Inferior parietal cortex (tissue), 1 donor: ENCODE results near the gene SPATA19.
"Not testable (repeated sequence)": the region's sequence is repeated elsewhere in the genome, so short reads cannot be mapped to it uniquely, and the experiment has no call there.

Experiments
- DNase-seq: peaks from one replicate; pipeline ENCODE4 v3.0.0-alpha.2; 2016; ENCODE audit errors: extremely low spot score

Gene SPATA19

GRCh38 chr11:133845413-133845812 lies at the start of gene SPATA19:
Gene SPATA19, minus strand, starts transcription at chr11:133845513. Its CDS starts 67 bp downstream, at chr11:133845446.
- DNase-seq, result no peak

DNA sequence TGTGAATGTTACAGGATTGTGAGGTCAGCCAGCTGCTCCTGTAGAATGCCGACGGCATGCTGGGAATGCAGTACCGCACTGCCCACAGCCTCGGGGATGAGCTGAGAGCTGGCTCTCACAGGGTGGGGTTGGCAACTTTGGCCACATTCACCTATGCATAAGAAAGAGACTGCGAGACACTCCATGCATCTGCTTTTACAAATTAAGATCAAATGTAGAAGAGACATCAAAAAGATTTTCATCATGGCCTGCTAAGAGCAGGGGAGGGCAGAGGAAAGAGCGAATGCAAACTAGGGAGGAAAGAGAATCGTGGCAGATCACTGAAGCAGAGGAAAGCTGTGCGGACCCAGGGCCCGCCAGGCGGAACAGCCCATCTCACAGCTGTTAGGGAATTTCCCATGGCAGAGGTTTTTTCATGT lies 49.8 kb upstream of the SPATA19 start:
- DNase-seq, result no peak

- no peak for DNase-seq
Measured at GRCh38 chr11:133893381-133893780, 48.1 kb upstream of the SPATA19 start.

DNA sequence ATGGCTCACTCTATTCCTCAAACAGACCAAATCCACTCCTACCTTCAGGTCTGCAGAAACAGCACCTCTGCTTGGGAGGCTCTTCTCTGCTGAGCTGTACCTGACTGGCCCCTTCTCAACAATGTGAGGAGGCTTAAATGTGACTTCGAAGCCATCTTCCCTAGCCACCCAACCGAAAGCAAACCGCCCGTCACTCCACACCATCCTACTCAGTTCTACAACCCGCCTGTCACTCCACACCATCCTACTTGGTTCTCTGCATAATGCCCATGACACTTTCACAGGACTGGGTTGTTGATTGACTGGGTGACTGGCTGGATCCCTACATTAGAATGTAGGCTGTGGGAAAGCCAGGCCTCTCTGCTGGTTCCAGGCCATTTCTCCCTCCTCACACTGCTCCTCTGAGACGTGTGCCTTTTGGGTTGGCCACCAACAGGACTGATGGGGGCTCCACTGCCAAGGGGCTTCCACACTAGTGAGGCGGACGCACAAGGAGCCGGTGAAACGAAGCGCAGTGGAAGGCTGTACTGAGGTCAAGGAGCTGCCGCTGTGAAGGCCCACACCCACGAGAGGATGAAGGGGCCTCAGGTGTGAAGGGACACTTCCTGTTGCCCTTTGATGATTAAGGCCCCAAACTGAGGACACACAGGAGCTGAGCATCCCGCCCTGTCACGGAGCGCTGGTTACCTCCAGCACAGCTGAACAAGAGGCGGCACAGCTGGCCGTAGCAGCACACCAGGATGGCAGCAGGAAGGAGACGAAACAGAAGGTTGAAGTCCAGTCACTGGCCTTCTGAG lies 47.5 kb upstream of the SPATA19 start:
- no peak for DNase-seq

GRCh38 chr11:133892126-133892525 lies 46.8 kb upstream of the SPATA19 start:
- no peak for DNase-seq

- DNase-seq, result no peak
Measured at GRCh38 chr11:133889893-133890292, 44.6 kb upstream of the SPATA19 start.

GRCh38 chr11:133889188-133889587 lies 43.9 kb upstream of the SPATA19 start:
- no peak for DNase-seq

DNA sequence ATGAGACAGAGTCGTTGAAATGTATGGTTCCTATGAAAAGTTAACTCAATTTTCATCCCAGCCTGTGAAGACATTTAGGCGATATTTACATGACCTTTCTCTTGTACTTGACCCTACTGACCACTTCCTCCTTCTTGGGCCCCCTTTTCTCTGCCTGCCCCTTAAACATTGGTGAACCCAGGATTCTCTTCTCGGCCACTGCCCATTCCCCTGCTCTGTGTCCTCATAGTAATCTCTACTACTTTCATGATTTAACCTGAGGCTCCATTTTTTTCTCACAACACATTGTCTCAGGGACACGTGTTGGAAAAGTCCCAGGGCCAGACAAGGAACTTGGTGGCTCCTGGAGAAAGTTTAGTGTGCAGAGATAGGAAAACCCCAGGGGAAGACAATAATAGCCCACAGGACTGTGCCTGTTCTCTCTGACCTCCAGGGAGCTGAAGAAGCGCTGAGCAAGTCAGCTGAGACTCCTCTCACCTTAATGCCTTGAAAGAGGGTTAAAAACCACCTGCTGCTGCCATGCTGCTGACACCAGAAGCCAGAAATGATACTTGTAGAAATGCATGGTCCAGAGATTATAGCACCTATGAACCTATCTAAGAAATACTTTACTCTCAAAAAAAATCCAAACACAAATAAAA lies 42.5 kb upstream of the SPATA19 start:
- no peak for DNase-seq

DNA sequence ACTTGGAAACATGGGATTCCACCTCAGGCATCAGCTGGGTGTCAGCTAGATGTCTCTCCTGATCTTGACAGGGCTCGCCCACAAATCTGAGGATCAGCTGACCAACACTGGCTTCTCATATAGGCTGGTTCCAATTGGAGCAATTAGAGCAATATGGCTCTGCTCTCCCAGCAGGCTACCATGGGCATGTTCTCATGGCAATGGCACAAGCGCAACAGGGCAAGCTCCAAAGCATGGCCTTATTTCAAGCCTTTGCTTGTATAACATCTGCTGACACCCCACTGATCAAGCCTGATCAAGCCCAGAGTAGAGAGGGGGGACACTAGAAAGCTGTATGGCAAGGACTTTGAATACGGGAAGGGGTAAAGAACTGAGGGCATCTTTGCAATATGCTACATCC lies 40.7 kb upstream of the SPATA19 start:
- DNase-seq, result no peak

DNA sequence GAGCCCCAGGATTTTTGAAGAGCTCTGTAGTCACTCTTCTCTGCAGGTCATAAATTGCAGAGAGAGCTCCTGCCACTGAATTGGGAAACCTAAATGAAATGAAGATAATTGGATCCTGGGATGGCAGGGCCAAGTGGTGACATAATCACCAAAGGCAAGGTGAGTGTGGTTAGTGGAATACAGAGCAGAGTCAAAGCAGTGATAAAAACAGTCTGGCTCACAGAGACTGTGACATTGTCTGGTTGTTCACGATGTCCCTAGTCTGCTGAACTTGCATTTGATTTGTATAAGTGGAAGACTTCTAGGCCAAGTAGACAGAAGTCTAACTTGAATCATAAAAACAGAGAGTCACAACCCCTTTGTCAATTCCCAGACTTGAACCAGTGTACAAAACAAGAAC lies 26.8 kb upstream of the SPATA19 start:
- DNase-seq, result no peak

DNA sequence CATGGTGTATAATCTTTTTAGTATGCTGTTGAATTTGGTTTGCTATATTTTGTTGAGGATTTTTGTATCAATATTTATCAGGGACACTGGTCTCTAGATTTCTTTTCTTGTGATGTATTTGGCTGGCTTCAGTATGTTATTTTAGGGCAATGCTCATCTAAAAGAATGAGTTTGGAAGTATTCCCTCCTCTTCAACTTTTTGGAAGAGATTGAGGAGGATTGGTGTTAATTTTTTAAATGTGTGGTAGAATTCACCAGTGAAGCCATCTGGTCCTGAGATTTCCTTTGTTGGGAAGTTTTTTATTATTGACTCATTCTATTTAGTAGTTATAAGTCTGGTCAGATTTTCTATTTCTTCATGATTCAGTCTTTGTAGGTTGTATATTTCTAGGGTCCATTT lies 22.1 kb upstream of the SPATA19 start:
- peak; percentile 39 for DNase-seq

DNA sequence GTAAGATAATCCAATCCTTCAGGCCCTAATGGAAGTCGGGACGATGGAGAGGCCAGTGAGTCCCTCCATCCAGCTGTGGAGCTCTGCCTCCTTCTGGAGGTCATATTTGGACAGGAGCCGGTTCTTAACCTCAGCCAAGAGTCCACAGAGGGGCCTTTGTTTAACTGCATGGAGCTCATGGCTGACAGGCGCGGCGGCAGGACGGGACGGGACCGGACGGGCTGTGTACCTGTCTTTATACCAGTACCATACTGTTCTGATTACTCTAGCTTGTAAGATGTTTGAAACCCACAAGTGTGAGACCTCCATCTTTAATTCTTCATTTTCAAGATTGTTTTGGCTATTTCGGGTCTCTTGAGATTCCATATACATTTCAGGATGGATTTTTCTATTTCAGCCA lies 20.2 kb upstream of the SPATA19 start:
- no peak for DNase-seq

DNA sequence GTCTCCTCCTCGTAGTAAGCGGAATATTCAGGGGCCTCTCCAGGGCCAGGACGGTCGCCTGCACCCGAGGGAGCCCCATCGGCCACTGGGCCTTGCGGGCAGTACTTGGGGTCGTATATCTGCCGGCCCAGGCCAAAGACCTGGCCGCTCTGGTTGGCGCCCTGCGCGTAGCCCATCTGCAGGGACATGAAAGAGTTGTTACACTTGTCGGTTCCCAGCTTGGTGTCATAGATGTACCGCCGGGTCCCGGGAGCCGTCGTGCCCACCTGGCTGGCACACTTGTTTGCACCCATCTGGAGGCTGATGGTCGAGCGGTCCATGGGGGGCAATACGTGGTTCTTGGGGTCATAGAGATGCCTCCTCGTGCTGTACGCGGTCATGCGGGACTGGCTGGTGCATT lies 19.4 kb upstream of the SPATA19 start:
- DNase-seq, result no peak

- DNase-seq, result no peak
Measured at GRCh38 chr11:133860151-133860550, 14.8 kb upstream of the SPATA19 start.

DNA sequence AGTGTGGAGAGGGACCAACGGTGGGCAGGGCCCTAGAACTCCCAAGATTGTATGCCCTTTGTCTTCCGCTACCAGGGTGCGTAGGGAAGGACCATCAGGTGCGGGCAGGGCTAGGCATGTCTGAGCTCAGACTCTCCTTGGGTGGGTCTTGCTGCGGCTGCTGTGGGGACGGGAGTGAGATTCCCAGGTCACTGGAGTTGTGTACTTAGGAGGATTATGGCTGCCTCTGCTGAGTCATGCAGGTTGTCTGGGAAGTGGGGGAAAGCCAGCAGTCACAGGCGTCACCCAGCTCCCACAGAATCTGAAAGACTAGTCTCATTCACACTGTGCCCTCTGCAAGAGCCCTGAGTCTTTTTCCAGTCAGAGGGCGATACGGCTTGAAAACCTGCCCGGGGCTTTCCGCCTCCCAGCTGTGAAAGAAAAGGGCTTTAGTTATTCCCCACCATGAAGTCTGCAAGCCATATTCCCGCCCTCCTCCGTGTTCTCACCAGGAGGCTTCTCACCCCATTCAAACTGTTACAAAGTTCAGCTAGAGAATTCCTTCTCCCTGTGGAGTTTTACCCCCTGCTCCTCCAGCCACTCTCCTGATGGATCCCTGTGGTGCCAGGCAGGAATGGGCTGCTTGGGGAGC lies 9.1 kb upstream of the SPATA19 start:
- DNase-seq, result not testable (repeated sequence)

DNA sequence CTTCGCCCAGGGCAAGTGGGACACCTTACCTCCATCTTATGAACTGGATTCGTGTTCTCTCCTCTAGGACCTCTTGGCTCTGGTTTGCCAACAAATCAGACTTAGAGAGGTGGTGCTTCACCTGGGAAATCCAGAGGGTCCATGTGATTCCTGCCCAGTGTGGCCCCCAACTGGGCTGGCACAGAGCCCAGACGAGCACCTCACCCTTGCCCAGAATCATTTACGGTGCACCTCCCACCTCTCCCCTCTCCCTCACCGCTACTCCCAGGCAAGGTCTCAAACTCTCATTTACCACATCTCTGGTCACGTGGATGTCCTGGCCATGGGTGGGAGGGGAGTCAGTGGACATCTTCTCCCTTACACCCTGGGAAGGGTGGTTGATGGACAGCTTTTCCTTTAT lies 1.1 kb downstream of the SPATA19 start:
- no peak for DNase-seq

DNA sequence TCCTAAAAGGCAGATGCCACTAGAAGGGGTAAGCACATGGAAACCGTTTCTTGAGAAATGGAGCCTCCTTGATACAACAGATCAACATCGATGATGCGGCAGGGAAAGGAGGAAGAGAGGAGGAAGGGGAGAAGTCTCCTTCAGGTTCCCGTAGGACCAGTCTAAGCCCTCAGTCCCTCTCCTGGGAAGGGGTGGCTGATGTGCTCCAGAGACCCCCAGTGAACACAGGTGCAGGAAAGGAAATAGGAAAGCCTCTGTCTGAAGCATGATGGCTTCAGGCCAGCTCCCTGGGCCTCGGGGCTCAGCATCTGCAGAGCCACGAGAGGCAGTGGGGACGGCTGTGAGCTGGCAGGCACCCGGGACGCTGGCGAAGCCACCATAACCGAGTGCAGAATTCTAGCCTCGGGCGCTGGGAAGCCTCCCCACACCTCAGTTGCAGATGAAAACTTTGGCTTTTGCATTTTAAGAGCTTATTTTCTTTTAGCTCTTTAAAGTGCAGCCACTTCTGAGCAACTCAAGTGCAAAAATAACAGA lies 1.8 kb downstream of the SPATA19 start:
- DNase-seq, result no peak

DNA sequence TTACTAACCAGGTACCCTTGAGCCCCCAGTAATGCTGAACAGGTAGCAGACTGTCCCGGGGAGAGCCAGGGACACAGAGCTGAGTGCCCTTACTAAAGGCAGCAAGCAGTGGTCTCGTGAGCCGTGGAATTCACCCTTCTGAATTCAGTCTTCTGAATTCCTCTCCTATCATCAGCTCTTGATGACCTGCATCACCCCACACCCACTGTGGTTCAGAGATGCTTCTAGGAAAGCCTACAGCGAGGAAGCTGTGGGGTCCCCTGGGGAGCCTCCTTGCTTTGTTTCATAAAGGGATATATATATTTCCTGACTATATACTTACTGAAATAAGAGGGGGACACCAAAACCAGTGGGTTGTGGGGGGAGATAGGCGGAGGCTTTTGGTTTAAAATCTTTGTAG lies 2.6 kb downstream of the SPATA19 start:
- DNase-seq, result no peak

- no peak for DNase-seq
Measured at GRCh38 chr11:133842053-133842452, 3.3 kb downstream of the SPATA19 start.

DNA sequence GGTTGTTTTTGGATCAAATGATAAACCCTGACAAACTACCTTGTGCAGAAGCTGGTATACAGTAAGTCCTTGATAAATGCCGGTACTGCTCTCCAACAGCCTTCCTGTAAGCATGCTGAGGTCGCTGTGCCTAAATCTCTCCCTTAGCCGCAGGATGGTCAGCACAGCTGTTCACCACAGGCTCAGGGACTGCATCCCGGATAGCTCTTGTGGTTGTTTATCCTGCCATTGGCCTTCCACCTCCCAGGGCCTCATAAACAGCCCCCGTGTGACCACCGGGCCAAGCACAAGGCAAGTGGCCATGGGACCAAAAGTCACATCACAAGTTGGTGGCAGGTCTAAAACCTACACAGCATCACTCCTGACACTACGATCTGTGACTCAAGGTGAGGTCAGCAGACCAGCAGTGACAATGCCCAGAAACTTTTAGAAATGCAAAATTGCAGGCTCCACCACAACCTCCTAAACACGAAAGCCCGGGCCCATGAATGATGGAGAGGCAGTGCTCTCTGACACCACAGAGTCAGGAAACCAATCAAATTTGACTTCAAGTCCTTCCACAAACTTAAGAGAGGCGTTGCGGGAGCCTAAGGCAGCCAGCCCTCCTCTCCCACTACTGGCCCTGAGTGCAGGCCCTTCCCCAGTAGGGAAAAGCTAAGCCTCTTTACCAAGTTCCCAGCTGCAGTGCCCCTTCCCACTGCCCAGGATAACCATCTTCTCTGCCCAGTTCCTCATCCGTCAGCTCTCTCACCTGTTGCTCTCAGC lies 3.9 kb downstream of the SPATA19 start:
- no peak for DNase-seq

GRCh38 chr11:133840479-133840941 lies 4.8 kb downstream of the SPATA19 start:
- no peak for DNase-seq
